ENCODE measurements around the gene CCDC192. TPM values are rescaled to one million over a fixed set of nuclear protein-coding genes. Genes with fewer than 3 reads are reported as not detected.

CCDC192 gene
- total and polyA plus RNA-seq, 2 donors (not counting 3 experiments of a cell fraction or from before 2014, with no cell fraction given), result not detected

DNA sequence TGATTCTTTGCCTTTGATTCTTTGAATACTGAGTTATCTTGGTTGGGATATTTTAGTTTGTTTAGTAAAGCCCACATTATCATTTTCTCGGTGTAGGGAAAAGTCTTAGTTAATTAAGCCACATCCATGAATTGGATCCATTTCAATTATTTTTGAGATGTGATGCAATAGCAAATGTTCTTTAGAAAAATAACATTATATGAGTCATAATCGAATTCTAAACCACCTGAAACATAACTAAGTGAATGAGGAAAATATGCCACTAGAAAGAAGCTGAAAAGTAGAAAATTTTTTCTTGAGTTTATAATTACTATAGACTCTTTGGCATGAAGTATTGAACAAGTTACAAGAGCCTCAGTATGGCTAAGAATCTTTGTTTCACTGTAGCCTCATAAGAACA lies 17.5 kb upstream of the CCDC192 start:
- DNase-seq (ENCODE audit: low read depth, low spot score), result no peak
- ChIA-PET CTCF (no interaction called here), POLR2A (no interaction called here)
- Histone ChIP-seq H3K4me1 (ENCODE audit: control insufficient read depth, extremely low read depth, insufficient read depth, low read length) (peaks cover 3% of the 10 kb centered on the region), H3K4me2 (ENCODE audit: insufficient read depth, low read length) (no peak overlapping the region), H3K9me3 (replicated peaks; ENCODE audit: control insufficient read depth, insufficient read depth, low read length) (no peaks in the 10 kb centered on the region), H3K4me3 (replicated peaks in 1 of 3; ENCODE audit: insufficient read depth in 1 of 3, low read depth in 1 of 3, low read length in 3 of 3) (no peak overlapping the region), H4K20me1 (replicated peaks; ENCODE audit: control insufficient read depth, extremely low read depth, insufficient read depth, low read length) (no peaks in the 10 kb centered on the region), H2AFZ (ENCODE audit: low read depth, low read length) (no peak overlapping the region), H3K9ac (replicated peaks; ENCODE audit: extremely low read depth, insufficient read depth, low read length) (no peak overlapping the region), H3K9me1 (replicated peaks; ENCODE audit: control insufficient read depth, extremely low read depth, insufficient read depth, low read length) (no peaks in the 10 kb centered on the region), H3K36me3 (ENCODE audit: control insufficient read depth in 2 of 2, extremely low read depth in 1 of 2, insufficient read depth in 2 of 2, low read length in 2 of 2) (no peaks in the 10 kb centered on the region), H3K27ac (ENCODE audit: insufficient read depth, low read depth, low read length) (no peak overlapping the region), H3K27me3 (ENCODE audit: control insufficient read depth in 2 of 2, insufficient read depth in 2 of 2, low read length in 2 of 2) (no peaks in the 10 kb centered on the region), H3K79me2 (ENCODE audit: control insufficient read depth, insufficient read depth, low read length) (no peaks in the 10 kb centered on the region)
- TF ChIP-seq, protein P1, sequence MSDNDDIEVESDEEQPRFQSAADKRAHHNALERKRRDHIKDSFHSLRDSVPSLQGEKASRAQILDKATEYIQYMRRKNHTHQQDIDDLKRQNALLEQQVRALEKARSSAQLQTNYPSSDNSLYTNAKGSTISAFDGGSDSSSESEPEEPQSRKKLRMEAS (IDR thresholded peaks at IDR 0.05; ENCODE audit: insufficient read depth, insufficient read length), result no peak
- TF ChIP-seq POLR2A (IDR thresholded peaks at IDR 0.05; ENCODE audit: low read depth, low read length), result no peak
- dilution Hi-C loops (cut with MboI; ENCODE audit: extremely low pct_ligation_motif_present, low sequenced_read_pairs) (no loop called here), intact Hi-C loops (cut with micrococcal nuclease) (no loop called here)
- FAIRE-seq, result no peak
- BruUV-seq (replicated peaks), result no TSS peak

- no TSS peak for BruUV-seq (replicated peaks)
- H3K9me3 ChIP-seq (replicated peaks; ENCODE audit: control insufficient read depth, insufficient read depth, low read length), result no peaks in the 10 kb centered on the region
- no peak overlapping the region for H3K27ac ChIP-seq (ENCODE audit: insufficient read depth, low read depth, low read length)
- FAIRE-seq (no peak), DNase-seq (ENCODE audit: low read depth, low spot score) (peak; percentile 3)
- no peak overlapping the region for H3K4me2 ChIP-seq (ENCODE audit: insufficient read depth, low read length)
- no peaks in the 10 kb centered on the region for H3K79me2 ChIP-seq (ENCODE audit: control insufficient read depth, insufficient read depth, low read length)
- no peaks in the 10 kb centered on the region for H3K9me1 ChIP-seq (replicated peaks; ENCODE audit: control insufficient read depth, extremely low read depth, insufficient read depth, low read length)
- no peak overlapping the region for H2AFZ ChIP-seq (ENCODE audit: low read depth, low read length)
- dilution Hi-C loops (cut with MboI; ENCODE audit: extremely low pct_ligation_motif_present, low sequenced_read_pairs) (no loop called here), intact Hi-C loops (cut with micrococcal nuclease) (no loop called here)
- no peak for TF ChIP-seq GATA2 (IDR thresholded peaks at IDR 0.05; ENCODE audit: insufficient read depth, insufficient read length, low read depth, low read length)
- no peak for TF ChIP-seq MYC (IDR thresholded peaks at IDR 0.05; ENCODE audit: low read depth, low read length)
- TF ChIP-seq, protein P2, sequence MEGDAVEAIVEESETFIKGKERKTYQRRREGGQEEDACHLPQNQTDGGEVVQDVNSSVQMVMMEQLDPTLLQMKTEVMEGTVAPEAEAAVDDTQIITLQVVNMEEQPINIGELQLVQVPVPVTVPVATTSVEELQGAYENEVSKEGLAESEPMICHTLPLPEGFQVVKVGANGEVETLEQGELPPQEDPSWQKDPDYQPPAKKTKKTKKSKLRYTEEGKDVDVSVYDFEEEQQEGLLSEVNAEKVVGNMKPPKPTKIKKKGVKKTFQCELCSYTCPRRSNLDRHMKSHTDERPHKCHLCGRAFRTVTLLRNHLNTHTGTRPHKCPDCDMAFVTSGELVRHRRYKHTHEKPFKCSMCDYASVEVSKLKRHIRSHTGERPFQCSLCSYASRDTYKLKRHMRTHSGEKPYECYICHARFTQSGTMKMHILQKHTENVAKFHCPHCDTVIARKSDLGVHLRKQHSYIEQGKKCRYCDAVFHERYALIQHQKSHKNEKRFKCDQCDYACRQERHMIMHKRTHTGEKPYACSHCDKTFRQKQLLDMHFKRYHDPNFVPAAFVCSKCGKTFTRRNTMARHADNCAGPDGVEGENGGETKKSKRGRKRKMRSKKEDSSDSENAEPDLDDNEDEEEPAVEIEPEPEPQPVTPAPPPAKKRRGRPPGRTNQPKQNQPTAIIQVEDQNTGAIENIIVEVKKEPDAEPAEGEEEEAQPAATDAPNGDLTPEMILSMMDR (IDR thresholded peaks at IDR 0.05; ENCODE audit: extremely low read depth in 1 of 2, insufficient read depth in 1 of 2, low read depth in 1 of 2, low read length in 2 of 2), result no peak
- no peak overlapping the region for H3K4me3 ChIP-seq (replicated peaks in 1 of 3; ENCODE audit: insufficient read depth in 1 of 3, low read depth in 1 of 3, low read length in 3 of 3)
- no peaks in the 10 kb centered on the region for H4K20me1 ChIP-seq (replicated peaks; ENCODE audit: control insufficient read depth, extremely low read depth, insufficient read depth, low read length)
- peaks cover 3% of the 10 kb centered on the region for H3K4me1 ChIP-seq (ENCODE audit: control insufficient read depth, extremely low read depth, insufficient read depth, low read length)
- H3K36me3 ChIP-seq (ENCODE audit: control insufficient read depth in 2 of 2, extremely low read depth in 1 of 2, insufficient read depth in 2 of 2, low read length in 2 of 2), result no peaks in the 10 kb centered on the region
- CTCF ChIA-PET, result no interaction called here
- no peak overlapping the region for H3K9ac ChIP-seq (replicated peaks; ENCODE audit: extremely low read depth, insufficient read depth, low read length)
- no peaks in the 10 kb centered on the region for H3K27me3 ChIP-seq (ENCODE audit: control insufficient read depth in 2 of 2, insufficient read depth in 2 of 2, low read length in 2 of 2)
- POLR2A ChIA-PET, result no interaction called here
Observed at GRCh38 chr5:127686424-127686823, 16.8 kb upstream of the CCDC192 start.

All from endothelial cell of umbilical vein (primary cell).